Sigmoid colon (tissue), 4 donors: ENCODE measurements around the gene CHRNB2.

Experiments used
- POLR2AphosphoS5 ChIP-seq, 4 donors: sonication (generic); formaldehyde crosslinking; IDR thresholded peaks; one replicate each; pipeline ENCODE4 v1.6.1; 2017; ENCODE audit warnings: antibody characterized with exemption in 4 of 4
- TF ChIP-seq, protein P1 (sequence below), 4 experiments: fragments of 450-650 bp in 3 of 4; fragments of 200-600 bp in 1 of 4; IDR thresholded peaks; one replicate each; pipeline ENCODE4 v1.5.1; 2016 to 2019; ENCODE audit warnings: antibody characterized with exemption in 4 of 4, mild to moderate bottlenecking in 3 of 4, moderate library complexity in 2 of 4

DNA sequence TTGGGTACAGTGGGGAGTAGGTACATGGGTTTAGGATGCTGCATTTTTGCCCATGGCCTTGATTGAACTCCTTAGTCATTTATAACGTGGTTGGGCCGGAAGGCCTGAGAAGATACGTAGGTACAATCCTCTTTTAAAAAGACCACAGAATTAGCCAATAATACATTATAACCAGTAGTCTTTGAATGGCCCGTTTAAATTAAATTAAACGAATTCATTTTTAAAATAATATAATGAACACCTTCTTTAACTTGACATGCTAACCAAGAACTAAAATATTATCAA, 60.5 kb downstream of the CHRNB2 start:
- TF ChIP-seq, protein P1, sequence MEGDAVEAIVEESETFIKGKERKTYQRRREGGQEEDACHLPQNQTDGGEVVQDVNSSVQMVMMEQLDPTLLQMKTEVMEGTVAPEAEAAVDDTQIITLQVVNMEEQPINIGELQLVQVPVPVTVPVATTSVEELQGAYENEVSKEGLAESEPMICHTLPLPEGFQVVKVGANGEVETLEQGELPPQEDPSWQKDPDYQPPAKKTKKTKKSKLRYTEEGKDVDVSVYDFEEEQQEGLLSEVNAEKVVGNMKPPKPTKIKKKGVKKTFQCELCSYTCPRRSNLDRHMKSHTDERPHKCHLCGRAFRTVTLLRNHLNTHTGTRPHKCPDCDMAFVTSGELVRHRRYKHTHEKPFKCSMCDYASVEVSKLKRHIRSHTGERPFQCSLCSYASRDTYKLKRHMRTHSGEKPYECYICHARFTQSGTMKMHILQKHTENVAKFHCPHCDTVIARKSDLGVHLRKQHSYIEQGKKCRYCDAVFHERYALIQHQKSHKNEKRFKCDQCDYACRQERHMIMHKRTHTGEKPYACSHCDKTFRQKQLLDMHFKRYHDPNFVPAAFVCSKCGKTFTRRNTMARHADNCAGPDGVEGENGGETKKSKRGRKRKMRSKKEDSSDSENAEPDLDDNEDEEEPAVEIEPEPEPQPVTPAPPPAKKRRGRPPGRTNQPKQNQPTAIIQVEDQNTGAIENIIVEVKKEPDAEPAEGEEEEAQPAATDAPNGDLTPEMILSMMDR (IDR thresholded peaks at IDR 0.05) = no peak
- TF ChIP-seq POLR2AphosphoS5 (IDR thresholded peaks at IDR 0.05) = no peak
